Naive thymus-derived CD4-positive, alpha-beta T cell (primary cell): ENCODE data around the gene SLC19A1. TPM values are rescaled to one million over a fixed set of nuclear protein-coding genes. Genes with fewer than 3 reads are reported as not detected.
"Not testable (repeated sequence)": the region's sequence is repeated elsewhere in the genome, so short reads cannot be mapped to it uniquely, and the experiment has no call there.

Source experiments
- ATAC-seq: fragments of 150-1000 bp; cut with Tn5 transposase; 2 replicates; pipeline ENCODE4 v1.10.0; 2021; ENCODE audit warnings: mild to moderate bottlenecking, moderate library complexity
- CTCF ChIA-PET: fragments of 350-600 bp; sonication (Branson Sonifier 250); formaldehyde crosslinking; loops from one replicate; lab custom pipeline; 2021; ENCODE audit warnings: antibody characterized with exemption; lab: Charles Lee
- POLR2A ChIA-PET: fragments of 350-600 bp; sonication (Branson Sonifier 250); formaldehyde crosslinking; loops from one replicate; lab custom pipeline; 2021; ENCODE audit warnings: antibody characterized with exemption, inconsistent platforms; lab: Charles Lee
- DNase-seq, 9 donors: peaks; one replicate each; pipeline versions ENCODE4 v3.0.0 to v3.0.0-alpha.2; 2020 to 2022; ENCODE audit warnings: mixed read lengths in 1 of 9
- H3K27ac ChIP-seq: one replicate; pipeline ENCODE4 v1.7.0; 2013; ENCODE audit warnings: mild to moderate bottlenecking, low read depth, low read length, moderate library complexity
- H3K27me3 ChIP-seq, 2 donors: one replicate each; pipeline ENCODE4 v1.7.0; 2013; ENCODE audit warnings: low read length in 2 of 2, mild to moderate bottlenecking in 2 of 2, moderate library complexity in 2 of 2; ENCODE audit not compliant: control insufficient read depth in 2 of 2, insufficient read depth in 2 of 2
- H3K36me3 ChIP-seq, 3 experiments: 1 replicate in 2 of 3; 2 replicates in 1 of 3; pipeline ENCODE4 v1.7.0; 2013; ENCODE audit warnings: low read length in 3 of 3, mild to moderate bottlenecking in 3 of 3, moderate library complexity in 1 of 3; ENCODE audit not compliant: insufficient read depth in 3 of 3, control insufficient read depth in 2 of 3
- H3K4me1 ChIP-seq, 2 donors: one replicate each; pipeline ENCODE4 v1.7.0; 2013; ENCODE audit warnings: low read length in 2 of 2, mild to moderate bottlenecking in 2 of 2, moderate library complexity in 1 of 2; ENCODE audit not compliant: control insufficient read depth in 2 of 2, insufficient read depth in 2 of 2
- H3K4me3 ChIP-seq: 2 replicates; pipeline ENCODE4 v1.7.0; 2013; ENCODE audit warnings: mild to moderate bottlenecking, low read length
- H3K9me3 ChIP-seq, 3 experiments: 1 replicate in 2 of 3; 2 replicates in 1 of 3; pipeline ENCODE4 v1.7.0; 2013; ENCODE audit warnings: low read length in 3 of 3; ENCODE audit not compliant: control insufficient read depth in 2 of 3
- H3K27ac Mint-ChIP-seq, 9 donors: one replicate each; pipeline ENCODE4 v1.8.0; 2020 to 2022; ENCODE audit warnings: mixed read lengths in 9 of 9, mild to moderate bottlenecking in 8 of 9, moderate library complexity in 5 of 9, inconsistent platforms in 2 of 9
- H3K27me3 Mint-ChIP-seq, 5 donors: one replicate each; pipeline ENCODE4 v1.8.0; 2021 to 2022; ENCODE audit warnings: mixed read lengths in 5 of 5, mild to moderate bottlenecking in 1 of 5
- H3K36me3 Mint-ChIP-seq, 5 donors: one replicate each; pipeline ENCODE4 v1.8.0; 2020 to 2022; ENCODE audit warnings: mixed read lengths in 5 of 5, mild to moderate bottlenecking in 3 of 5, inconsistent platforms in 1 of 5
- H3K4me1 Mint-ChIP-seq, 7 donors: one replicate each; pipeline ENCODE4 v1.8.0; 2020 to 2022; ENCODE audit warnings: mixed read lengths in 7 of 7, mild to moderate bottlenecking in 3 of 7, inconsistent platforms in 1 of 7
- H3K4me3 Mint-ChIP-seq, 10 donors: one replicate each; pipeline ENCODE4 v1.8.0; 2020 to 2022; ENCODE audit warnings: mild to moderate bottlenecking in 10 of 10, mixed read lengths in 10 of 10, moderate library complexity in 6 of 10, inconsistent platforms in 2 of 10
- H3K9me3 Mint-ChIP-seq, 11 donors: one replicate each; pipeline ENCODE4 v1.8.0; 2020 to 2022; ENCODE audit warnings: mixed read lengths in 11 of 11, mild to moderate bottlenecking in 4 of 11, inconsistent platforms in 1 of 11, moderate library complexity in 1 of 11
- intact Hi-C, 2 donors: fragments of 100-400 bp; cut with micrococcal nuclease; formaldehyde crosslinking; loops; one replicate each; pipeline ENCODE4 v1.15.1; 2023
- polyA plus RNA-seq, 2 donors: library from polyadenylated mRNA; unstranded; fragments of 300-500 nt; fragmentation: Illumina TruSeq; gene quantifications; one replicate each; pipeline ENCODE4 v1.2.3, GENCODE V29; 2021
- total RNA-seq, 6 experiments: library from RNA in 5 of 6; stranded (reverse) in 5 of 6; gene quantifications; 1 replicate in 5 of 6; 2 replicates in 1 of 6; pipeline ENCODE4 v1.2.3 and lab custom pipeline; 2021 to 2026

Gene SLC19A1
- total and polyA plus RNA-seq, 7 experiments from 2014 or later: 10.5 to 49.1 (median 15.6) TPM

GRCh38 chr21:45527151-45527999 is 14.9 kb downstream of the SLC19A1 start:
- H3K27ac ChIP-seq, H3K27ac Mint-ChIP-seq, ATAC-seq, POLR2A ChIA-PET, H3K27me3 Mint-ChIP-seq, intact Hi-C loops, H3K4me3 ChIP-seq, CTCF ChIA-PET, H3K9me3 Mint-ChIP-seq, H3K4me3 Mint-ChIP-seq, DNase-seq, H3K4me1 Mint-ChIP-seq, H3K9me3 ChIP-seq, H3K27me3 ChIP-seq, H3K4me1 ChIP-seq: not testable (repeated sequence)
- peaks cover 0 to 63% (median 0%) of the 10 kb centered on the region in 3 experiments for H3K36me3 ChIP-seq
- peaks cover 7 to 22% (median 13%) of the 10 kb centered on the region in 5 donors for H3K36me3 Mint-ChIP-seq

- peak in 1 of 9 donors; percentile 2 for DNase-seq
Observed at GRCh38 chr21:45525910-45526306, 16.3 kb downstream of the SLC19A1 start.

GRCh38 chr21:45525153-45525909 is 16.9 kb downstream of the SLC19A1 start:
- Histone ChIP-seq H3K9me3 (no peaks in the 10 kb centered on the region), H3K27me3 (no peaks in the 10 kb centered on the region), H3K4me1 (no peaks in the 10 kb centered on the region), H3K36me3 (peaks cover 0 to 62% (median 0%) of the 10 kb centered on the region in 3 experiments), H3K4me3 (no peak overlapping the region), H3K27ac (no peak overlapping the region)
- Mint-ChIP-seq H3K36me3 (peaks cover 25 to 40% (median 33%) of the 10 kb centered on the region in 5 donors), H3K9me3 (peaks cover 0 to 22% (median 10%) of the 10 kb centered on the region in 11 donors), H3K27ac (no peak overlapping the region), H3K27me3 (no peaks in the 10 kb centered on the region), H3K4me3 (no peak overlapping the region), H3K4me1 (peaks cover 0 to 5% (median 0%) of the 10 kb centered on the region in 7 donors)
- ATAC-seq: no peak
- ChIA-PET POLR2A (no interaction called here), CTCF (no interaction called here)
- intact Hi-C loops: no loop called here
- DNase-seq: peak in 1 of 9 donors; percentile 6

More at GRCh38 chr21:45525910-45526306, 16.3 kb downstream of the SLC19A1 start:
- H3K27ac Mint-ChIP-seq: no peak overlapping the region
- Histone ChIP-seq H3K27ac (no peak overlapping the region), H3K4me3 (no peak overlapping the region), H3K36me3 (peaks cover 0 to 61% (median 0%) of the 10 kb centered on the region in 3 experiments), H3K27me3 (no peaks in the 10 kb centered on the region), H3K9me3 (no peaks in the 10 kb centered on the region), H3K4me1 (no peaks in the 10 kb centered on the region)
- POLR2A ChIA-PET: no interaction called here
- H3K4me3 Mint-ChIP-seq: no peak overlapping the region
- no peak for ATAC-seq
- peaks cover 20 to 34% (median 28%) of the 10 kb centered on the region in 5 donors for H3K36me3 Mint-ChIP-seq
- peaks cover 0 to 5% (median 0%) of the 10 kb centered on the region in 7 donors for H3K4me1 Mint-ChIP-seq
- intact Hi-C loops: no loop called here
- no peaks in the 10 kb centered on the region for H3K27me3 Mint-ChIP-seq
- peaks cover 0 to 18% (median 9%) of the 10 kb centered on the region in 11 donors for H3K9me3 Mint-ChIP-seq
- CTCF ChIA-PET: no interaction called here

- H3K4me1 Mint-ChIP-seq: peaks cover 0 to 5% (median 0%) of the 10 kb centered on the region in 7 donors
- ChIA-PET POLR2A (no interaction called here), CTCF (no interaction called here)
- Histone ChIP-seq H3K27me3 (no peaks in the 10 kb centered on the region), H3K9me3 (peaks cover 0 to 1% (median under 1%) of the 10 kb centered on the region in 3 experiments), H3K27ac (no peak overlapping the region), H3K36me3 (peaks cover 0 to 61% (median 0%) of the 10 kb centered on the region in 3 experiments), H3K4me1 (no peaks in the 10 kb centered on the region), H3K4me3 (no peak overlapping the region)
- DNase-seq (no peak), ATAC-seq (no peak)
- peaks cover 0 to 28% (median 15%) of the 10 kb centered on the region in 11 donors for H3K9me3 Mint-ChIP-seq
- H3K27me3 Mint-ChIP-seq: no peaks in the 10 kb centered on the region
- H3K4me3 Mint-ChIP-seq: no peak overlapping the region
- intact Hi-C loops: no loop called here
- peaks cover 31 to 46% (median 38%) of the 10 kb centered on the region in 5 donors for H3K36me3 Mint-ChIP-seq
- no peak overlapping the region for H3K27ac Mint-ChIP-seq
Observed at GRCh38 chr21:45524756-45525152, 17.5 kb downstream of the SLC19A1 start.

GRCh38 chr21:45523411-45524101 is 18.7 kb downstream of the SLC19A1 start:
- peak in 1 of 9 donors; percentile 6 for DNase-seq
- Histone ChIP-seq H3K4me1 (no peaks in the 10 kb centered on the region), H3K9me3 (peaks cover 0 to 9% (median 4%) of the 10 kb centered on the region in 3 experiments), H3K27ac (no peak overlapping the region), H3K4me3 (no peak overlapping the region), H3K27me3 (no peaks in the 10 kb centered on the region), H3K36me3 (peaks cover 0 to 57% (median 0%) of the 10 kb centered on the region in 3 experiments)
- Mint-ChIP-seq H3K27me3 (no peaks in the 10 kb centered on the region), H3K4me3 (no peak overlapping the region), H3K36me3 (peaks cover 40 to 58% (median 50%) of the 10 kb centered on the region in 5 donors), H3K4me1 (peaks cover 0 to 5% (median 0%) of the 10 kb centered on the region in 7 donors), H3K9me3 (peaks cover 3 to 40% (median 27%) of the 10 kb centered on the region in 11 donors), H3K27ac (no peak overlapping the region)
- ChIA-PET CTCF (no interaction called here), POLR2A (no interaction called here)
- intact Hi-C loops: no loop called here
- no peak for ATAC-seq

GRCh38 chr21:45522986-45523385 is 19.3 kb downstream of the SLC19A1 start:
- Histone ChIP-seq H3K4me1 (no peaks in the 10 kb centered on the region), H3K27me3 (no peaks in the 10 kb centered on the region), H3K36me3 (peaks cover 0 to 51% (median 0%) of the 10 kb centered on the region in 3 experiments), H3K27ac (no peak overlapping the region), H3K9me3 (peaks cover 0 to 11% (median 4%) of the 10 kb centered on the region in 3 experiments), H3K4me3 (no peak overlapping the region)
- Mint-ChIP-seq H3K27me3 (no peaks in the 10 kb centered on the region), H3K36me3 (peaks cover 46 to 61% (median 56%) of the 10 kb centered on the region in 5 donors), H3K4me1 (peaks cover 0 to 7% (median under 1%) of the 10 kb centered on the region in 7 donors), H3K4me3 (no peak overlapping the region), H3K27ac (no peak overlapping the region), H3K9me3 (peaks cover 5 to 46% (median 33%) of the 10 kb centered on the region in 11 donors)
- ChIA-PET POLR2A (no interaction called here), CTCF (no interaction called here)
- DNase-seq: no peak
- no peak for ATAC-seq
- intact Hi-C loops: no loop called here
